CD14-positive monocyte (primary cell): ENCODE data around the gene SUSD6. TPM values are rescaled to one million over a fixed set of nuclear protein-coding genes. Genes with fewer than 3 reads are reported as not detected.
A peak's percentile ranks its signal among the peaks of the same experiment; 100 is the strongest.

Experiments
- DNase-seq, 3 donors: peaks; one replicate each; pipeline ENCODE4 v3.0.0-alpha.2; 2011 to 2022
- H2AFZ ChIP-seq: 2 replicates; pipeline ENCODE4 v1.6.0; 2012; ENCODE audit warnings: mild to moderate bottlenecking, low read depth, low read length, inconsistent platforms; ENCODE audit not compliant: insufficient read depth, poor library complexity, severe bottlenecking
- H3K27ac ChIP-seq, 2 donors: 1 replicate in 1 of 2; 2 replicates in 1 of 2; pipeline ENCODE4 v1.5.1; 2012 to 2013; ENCODE audit warnings: low read length in 2 of 2, control low read depth in 1 of 2, inconsistent platforms in 1 of 2, low read depth in 1 of 2, mild to moderate bottlenecking in 1 of 2
- H3K27me3 ChIP-seq, 2 donors: one replicate each; pipeline versions ENCODE4 v1.6.0 to v1.6.1; 2011 to 2013; ENCODE audit warnings: low read length in 2 of 2; ENCODE audit not compliant: control insufficient read depth in 2 of 2, insufficient read depth in 2 of 2
- H3K36me3 ChIP-seq, 2 donors: replicated peaks in 1 of 2; 1 replicate in 1 of 2; 2 replicates in 1 of 2; pipeline versions ENCODE4 v1.5.1 to v1.6.1; 2012 to 2013; ENCODE audit warnings: low read length in 2 of 2, control low read depth in 1 of 2, inconsistent platforms in 1 of 2, mild to moderate bottlenecking in 1 of 2; ENCODE audit not compliant: insufficient read depth in 2 of 2, control insufficient read depth in 1 of 2
- H3K4me1 ChIP-seq, 2 donors: 1 replicate in 1 of 2; 2 replicates in 1 of 2; pipeline versions ENCODE4 v1.5.1 to v1.6.1; 2012 to 2013; ENCODE audit warnings: low read length in 2 of 2, control low read depth in 1 of 2, inconsistent platforms in 1 of 2, mild to moderate bottlenecking in 1 of 2, moderate library complexity in 1 of 2; ENCODE audit not compliant: insufficient read depth in 2 of 2, control insufficient read depth in 1 of 2
- H3K4me2 ChIP-seq: replicated peaks from 2 replicates; pipeline ENCODE3; 2012; ENCODE audit warnings: low read length, moderate library complexity, mild to moderate bottlenecking; ENCODE audit not compliant: poor library complexity, severe bottlenecking; ENCODE audit errors: extremely low read depth
- H3K4me3 ChIP-seq, 3 experiments: fragments of 200-600 bp in 1 of 3; sonication (generic) in 1 of 3; replicated peaks in 1 of 3; 1 replicate in 2 of 3; 2 replicates in 1 of 3; pipeline ENCODE4 v1.5.1; 2011 to 2013; ENCODE audit warnings: low read length in 3 of 3, mild to moderate bottlenecking in 3 of 3, control low read depth in 2 of 3, low read depth in 2 of 3, inconsistent platforms in 1 of 3, moderate library complexity in 1 of 3
- H3K79me2 ChIP-seq: 2 replicates; pipeline ENCODE4 v1.6.0; 2012; ENCODE audit warnings: mild to moderate bottlenecking, control low read depth, inconsistent platforms, low read length, moderate library complexity; ENCODE audit not compliant: insufficient read depth
- H3K9ac ChIP-seq: 2 replicates; pipeline ENCODE4 v1.6.0; 2017; ENCODE audit warnings: low read length, mild to moderate bottlenecking; ENCODE audit not compliant: insufficient read depth, poor library complexity, severe bottlenecking
- H3K9me3 ChIP-seq, 2 donors: replicated peaks in 1 of 2; 1 replicate in 1 of 2; 2 replicates in 1 of 2; pipeline versions ENCODE4 v1.5.1 to v1.6.1; 2012 to 2013; ENCODE audit warnings: low read length in 2 of 2, control low read depth in 1 of 2; ENCODE audit not compliant: control insufficient read depth in 1 of 2, insufficient read depth in 1 of 2
- H4K20me1 ChIP-seq: 2 replicates; pipeline ENCODE4 v1.6.0; 2012; ENCODE audit warnings: mild to moderate bottlenecking, low read length, control low read depth, moderate library complexity; ENCODE audit not compliant: insufficient read depth
- H3K27ac Mint-ChIP-seq, 7 donors: one replicate each; pipeline ENCODE4 v1.8.0; 2020; ENCODE audit warnings: mild to moderate bottlenecking in 7 of 7, mixed read lengths in 7 of 7, moderate library complexity in 6 of 7, inconsistent platforms in 2 of 7
- H3K27me3 Mint-ChIP-seq, 3 donors: one replicate each; pipeline ENCODE4 v1.8.0; 2021 to 2022; ENCODE audit warnings: low read depth in 3 of 3, mild to moderate bottlenecking in 3 of 3, mixed read lengths in 3 of 3, moderate library complexity in 3 of 3, inconsistent platforms in 1 of 3
- H3K36me3 Mint-ChIP-seq, 2 donors: one replicate each; pipeline ENCODE4 v1.8.0; 2020; ENCODE audit warnings: mixed read lengths in 2 of 2, inconsistent platforms in 1 of 2, mild to moderate bottlenecking in 1 of 2
- H3K4me1 Mint-ChIP-seq: one replicate; pipeline ENCODE4 v1.8.0; 2020; ENCODE audit warnings: mild to moderate bottlenecking, mixed read lengths
- H3K4me3 Mint-ChIP-seq, 2 donors: one replicate each; pipeline ENCODE4 v1.8.0; 2020; ENCODE audit warnings: mild to moderate bottlenecking in 2 of 2, mixed read lengths in 2 of 2, moderate library complexity in 1 of 2
- H3K9me3 Mint-ChIP-seq, 7 donors: one replicate each; pipeline ENCODE4 v1.8.0; 2020 to 2022; ENCODE audit warnings: mixed read lengths in 7 of 7, mild to moderate bottlenecking in 6 of 7, moderate library complexity in 6 of 7, inconsistent platforms in 2 of 7
- CTCF ChIP-seq: fragments of 200-600 bp; IDR thresholded peaks from one replicate; pipeline ENCODE4 v1.8.0; 2022; ENCODE audit warnings: antibody characterized with exemption, mild to moderate bottlenecking
- WGBS: methylation state at CpG from one replicate; pipeline ENCODE4 v1.1.5; 2013; ENCODE audit warnings: missing lambda C conversion rate; ENCODE audit not compliant: insufficient coverage; 5-methylcytosine and 5-hydroxymethylcytosine counted together
- intact Hi-C, 2 donors: fragments of 100-400 bp; cut with micrococcal nuclease; formaldehyde crosslinking; loops; one replicate each; pipeline versions ENCODE4 v1.15.0 to v1.15.1; 2023
- polyA plus RNA-seq, 3 donors: library from polyadenylated mRNA; depleted of rRNA in 1 of 3; unstranded in 2 of 3; stranded (reverse) in 1 of 3; fragments of 300-500 nt in 2 of 3; fragments of >200 nt in 1 of 3; fragmentation: Illumina TruSeq in 2 of 3; gene quantifications; 1 replicate in 2 of 3; 2 replicates in 1 of 3; pipeline ENCODE4 v1.2.3, GENCODE V29; 2012 to 2021

SUSD6 gene
- polyA plus RNA-seq, 3 donors, result 17.3 to 81.8 (median 30.1) TPM

GRCh38 chr14:69696204-69696527 is 84.8 kb downstream of the SUSD6 start:
- Histone ChIP-seq H2AFZ (no peak overlapping the region), H3K4me3 (peak overlapping the region in 1 of 3 experiments; percentile 9), H3K79me2 (peaks cover 100% of the 10 kb centered on the region), H3K36me3 (peaks cover 0 to 4% of the 10 kb centered on the region in 2 donors), H3K9ac (no peak overlapping the region), H4K20me1 (peaks cover 99% of the 10 kb centered on the region), H3K27me3 (no peaks in the 10 kb centered on the region), H3K27ac (peak overlapping the region in 1 of 2 donors; percentile 85), H3K4me1 (peaks cover 88% of the 10 kb centered on the region in 2 donors), H3K9me3 (no peaks in the 10 kb centered on the region), H3K4me2 (peak overlapping the region; percentile 52)
- peaks cover 15 to 16% of the 10 kb centered on the region in 2 donors for H3K36me3 Mint-ChIP-seq
- H3K4me3 Mint-ChIP-seq, result no peak overlapping the region
- peaks cover 100% of the 10 kb centered on the region for H3K4me1 Mint-ChIP-seq
- intact Hi-C loops, result no loop called here
- TF ChIP-seq CTCF, result no peak
- peaks cover 0 to 2% (median 0%) of the 10 kb centered on the region in 7 donors for H3K9me3 Mint-ChIP-seq
- peaks cover 0 to 1% (median 0%) of the 10 kb centered on the region in 3 donors for H3K27me3 Mint-ChIP-seq
- no peak for DNase-seq
- peak overlapping the region in 5 of 7 donors; percentile 74 to 94 (median 76) for H3K27ac Mint-ChIP-seq

- Mint-ChIP-seq H3K27me3 (peaks cover 0 to 1% (median 0%) of the 10 kb centered on the region in 3 donors), H3K27ac (peak overlapping the region; percentile 58 to 88 (median 76)), H3K4me3 (no peak overlapping the region), H3K36me3 (peaks cover 10 to 13% of the 10 kb centered on the region in 2 donors), H3K9me3 (peaks cover 0 to 2% (median 0%) of the 10 kb centered on the region in 7 donors), H3K4me1 (peaks cover 100% of the 10 kb centered on the region)
- Histone ChIP-seq H3K79me2 (peaks cover 100% of the 10 kb centered on the region), H3K9ac (no peak overlapping the region), H3K4me2 (peak overlapping the region; percentile 7), H3K4me1 (peaks cover 91 to 95% of the 10 kb centered on the region in 2 donors), H3K4me3 (peak overlapping the region in 1 of 3 experiments; percentile 9), H2AFZ (no peak overlapping the region), H3K27me3 (no peaks in the 10 kb centered on the region), H3K27ac (peak overlapping the region in 1 of 2 donors; percentile 85), H3K9me3 (no peaks in the 10 kb centered on the region), H4K20me1 (peaks cover 100% of the 10 kb centered on the region), H3K36me3 (no peaks in the 10 kb centered on the region)
- intact Hi-C loops, result no loop called here
- no peak for TF ChIP-seq CTCF
- DNase-seq, result peak in 1 of 3 donors; percentile 58
- WGBS, result 68% methylated on average over 2 of the region's 8 CpGs
Observed at GRCh38 chr14:69696633-69697557, 85.5 kb downstream of the SUSD6 start.
